ENCODE results near the gene CCDC182.

Gene CCDC182

DNA sequence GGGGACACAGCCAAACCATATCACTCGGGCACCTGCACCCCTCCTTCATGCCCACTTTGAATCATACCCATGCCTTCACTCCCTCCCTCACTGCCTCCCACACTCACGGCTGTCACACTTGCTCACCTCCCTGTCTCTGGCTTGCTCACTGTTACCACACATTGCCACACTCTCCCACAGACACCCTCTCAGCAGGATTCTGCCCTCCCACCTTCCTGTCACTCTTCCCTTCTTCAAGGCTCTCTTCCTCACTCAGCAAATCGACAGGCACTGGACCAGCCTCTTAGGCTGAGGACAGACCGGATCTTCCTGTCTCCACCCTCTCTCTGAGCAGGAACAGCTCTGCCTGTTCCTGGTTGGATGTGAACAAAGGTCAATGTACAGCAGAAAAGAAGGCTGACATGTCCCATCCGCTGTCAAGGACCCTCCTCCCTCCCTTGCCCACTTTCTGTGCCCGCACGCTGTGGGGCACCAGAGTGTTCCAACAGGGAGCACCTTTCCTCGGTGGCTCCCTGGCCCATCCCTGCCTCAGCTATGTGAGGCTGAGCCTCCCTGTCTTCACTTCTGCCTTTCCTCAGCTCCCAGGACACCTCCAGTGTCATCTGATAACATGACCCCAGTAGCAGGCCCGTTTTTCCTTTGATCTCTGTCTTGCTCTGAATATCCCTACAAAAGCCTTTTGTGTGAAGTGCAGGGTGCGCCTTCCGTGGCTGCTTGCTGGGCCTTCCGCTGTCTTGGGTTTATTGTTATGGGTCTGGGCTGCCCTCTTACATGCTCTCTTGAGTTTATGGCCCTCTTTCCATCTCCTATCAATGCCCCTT, 47.0 kb downstream of the CCDC182 start:
- no peak for DNase-seq (ENCODE audit: low read depth)

DNA sequence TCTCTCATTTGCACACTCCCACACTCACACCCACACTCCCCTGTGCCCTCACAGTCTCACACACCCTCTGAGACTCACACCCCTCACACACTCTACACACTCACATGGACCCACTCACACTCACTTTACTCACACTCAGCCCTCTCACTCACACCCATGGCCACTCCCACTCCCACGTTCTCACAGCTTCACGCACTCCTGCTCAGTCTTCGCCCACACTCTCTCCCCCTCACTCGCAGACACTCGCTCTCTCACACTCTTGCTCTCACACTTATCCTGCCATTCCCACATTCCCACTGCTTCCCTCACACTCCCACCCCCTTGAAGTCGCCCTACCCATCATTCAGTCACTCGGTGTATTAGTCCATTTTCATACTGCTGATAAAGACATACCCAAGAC, 47.9 kb downstream of the CCDC182 start:
- no peak for DNase-seq (ENCODE audit: low read depth)

DNA sequence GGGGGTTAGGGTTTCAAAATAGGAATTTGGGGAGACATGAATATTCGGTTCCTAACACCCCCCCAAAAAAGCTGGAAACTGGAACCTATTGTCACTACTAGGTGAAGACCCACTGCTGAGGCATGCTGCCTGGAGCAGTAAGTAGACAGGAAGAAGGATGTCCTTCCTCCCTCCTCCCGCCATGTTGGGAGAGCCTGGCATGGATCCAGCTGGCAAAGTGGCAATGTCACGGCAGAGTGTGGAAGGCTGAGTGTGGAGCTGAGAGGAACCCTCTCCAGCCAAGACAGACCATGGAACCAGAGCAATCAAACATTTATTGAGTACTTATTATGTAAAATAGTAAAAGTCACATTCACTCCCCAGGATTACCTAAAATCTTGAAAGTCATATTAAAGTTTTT, 49.0 kb downstream of the CCDC182 start:
- DNase-seq (ENCODE audit: low read depth) = no peak

Measured in non-pigmented ciliary epithelial cell (primary cell).